Panc1 (cell line): ENCODE measurements around the gene HID1. TPM values are rescaled to one million over a fixed set of nuclear protein-coding genes. Genes with fewer than 3 reads are reported as not detected.

Experiments
- ATAC-seq: fragments of 200-7000 bp; cut with Tn5 transposase; 2 replicates; pipeline ENCODE4 v1.9.1; 2020; ENCODE audit warnings: mild to moderate bottlenecking, moderate library complexity
- BruUV-seq: library from RNA; stranded (reverse); fragments of 400-500 nt; replicated peaks from 2 replicates; lab custom pipeline; 2021; lab: Mats Ljungman, UMichigan
- CTCF ChIA-PET: fragments of 300-600 bp; sonication (Branson Sonifier 250); formaldehyde crosslinking; loops from one replicate; lab custom pipeline; 2022; ENCODE audit warnings: antibody characterized with exemption; lab: Charles Lee
- POLR2A ChIA-PET: fragments of 300-600 bp; sonication (Branson Sonifier 250); formaldehyde crosslinking; loops from one replicate; lab custom pipeline; 2022; ENCODE audit warnings: antibody characterized with exemption; lab: Charles Lee
- DNase-seq: peaks from one replicate; pipeline ENCODE4 v3.0.0-alpha.2; 2010; ENCODE audit warnings: low read depth, low spot score
- H3K27ac ChIP-seq: 2 replicates; pipeline ENCODE4 v1.5.1; 2011; ENCODE audit warnings: mild to moderate bottlenecking, low read length, inconsistent platforms
- H3K27me3 ChIP-seq: fragments of 200-500 bp; sonication (Bioruptor generic); 2 replicates; pipeline ENCODE4 v1.6.0; 2014; ENCODE audit warnings: low read length, inconsistent platforms; ENCODE audit not compliant: control insufficient read depth, insufficient read depth
- H3K36me3 ChIP-seq: fragments of 200-500 bp; sonication (Bioruptor generic); 2 replicates; pipeline ENCODE4 v1.5.1; 2014; ENCODE audit warnings: inconsistent platforms, mild to moderate bottlenecking, low read length, moderate library complexity; ENCODE audit not compliant: control insufficient read depth, insufficient read depth
- H3K4me1 ChIP-seq: 2 replicates; pipeline ENCODE4 v1.5.1; 2011; ENCODE audit warnings: inconsistent platforms, mild to moderate bottlenecking, low read length, moderate library complexity; ENCODE audit not compliant: control insufficient read depth, insufficient read depth
- H3K4me3 ChIP-seq, 2 experiments: 2 replicates each; pipeline ENCODE4 v1.5.1; 2011 to 2012; ENCODE audit warnings: low read depth in 2 of 2, low read length in 2 of 2, mild to moderate bottlenecking in 2 of 2, inconsistent platforms in 1 of 2, moderate library complexity in 1 of 2
- H3K9me3 ChIP-seq: fragments of 200-500 bp; sonication (Bioruptor generic); 2 replicates; pipeline ENCODE4 v1.5.1; 2014; ENCODE audit warnings: low read depth, mild to moderate bottlenecking, inconsistent platforms, low read length, moderate library complexity; ENCODE audit not compliant: control insufficient read depth, insufficient read depth
- CTCF ChIP-seq: fragments of 450-650 bp; IDR thresholded peaks from 2 replicates; pipeline ENCODE4 v1.5.1; 2017; ENCODE audit warnings: mild to moderate bottlenecking
- POLR2AphosphoS5 ChIP-seq: IDR thresholded peaks from 2 replicates; pipeline ENCODE4 v1.6.1; 2012; ENCODE audit warnings: mild to moderate bottlenecking, low read depth, low read length, moderate library complexity
- REST ChIP-seq, 2 experiments: IDR thresholded peaks; 2 replicates each; pipeline ENCODE4 v1.6.1; 2011 to 2012; ENCODE audit warnings: low read depth in 2 of 2, control low read depth in 1 of 2, low read length in 1 of 2, mild to moderate bottlenecking in 1 of 2, moderate library complexity in 1 of 2; ENCODE audit not compliant: insufficient read depth in 1 of 2
- SIN3A ChIP-seq: IDR thresholded peaks from 2 replicates; pipeline ENCODE4 v1.6.1; 2012; ENCODE audit warnings: low read depth, mild to moderate bottlenecking, low read length, moderate library complexity, borderline replicate concordance; ENCODE audit not compliant: insufficient read depth
- TCF7L2 ChIP-seq: IDR thresholded peaks from 2 replicates; pipeline ENCODE4 v1.6.1; 2011; ENCODE audit warnings: mild to moderate bottlenecking, low read depth, low read length, inconsistent platforms
- in situ Hi-C: cut with HindIII; loops from 2 replicates; pipeline ENCODE4 v1.10.0; 2016; ENCODE audit warnings: low sequenced_read_pairs, low pct_unique_long_range_greater_than_20kb
- intact Hi-C: fragments of 100-400 bp; cut with micrococcal nuclease; formaldehyde crosslinking; loops from one replicate; pipeline ENCODE4 v1.10.0; 2022; ENCODE audit not compliant: unreplicated experiment
- total RNA-seq: library from RNA; stranded (reverse); gene quantifications from one replicate; pipeline ENCODE4 v1.2.1, GENCODE V29; 2021; ENCODE audit not compliant: unreplicated experiment

Gene HID1
- total RNA-seq, 1 experiment from 2014 or later, result 10.9 TPM

GRCh38 chr17:74979408-74980146, 7.0 kb upstream of the HID1 start:
- Histone ChIP-seq H3K9me3 (no peaks in the 10 kb centered on the region), H3K4me1 (peaks cover 13% of the 10 kb centered on the region), H3K4me3 (no peak overlapping the region), H3K27me3 (no peaks in the 10 kb centered on the region), H3K36me3 (no peaks in the 10 kb centered on the region), H3K27ac (no peak overlapping the region)
- CTCF ChIA-PET, result interaction anchor here (2.1 kb wide), 1 partner anchor 19 kb away, joined by 16 read pairs; no protein-coding TSS in a partner anchor
- POLR2A ChIA-PET, result no interaction called here
- no peak for TF ChIP-seq TCF7L2
- TF ChIP-seq CTCF, result no peak
- TF ChIP-seq POLR2AphosphoS5, result no peak
- TF ChIP-seq REST (IDR thresholded peaks at IDR 0.05; ENCODE audit: insufficient read depth in 1 of 2, low read depth in 2 of 2, low read length in 1 of 2), result no peak
- TF ChIP-seq SIN3A, result no peak
- intact Hi-C loops, result loop anchor here (10.0 kb wide), 1 partner anchor 125 kb away; the partner anchor contains the start of gene ARMC7
- no TSS peak for BruUV-seq
- in situ Hi-C loops, result no loop called here
- ATAC-seq (no peak), DNase-seq (no peak)

- H3K4me3 ChIP-seq, result no peak overlapping the region
- H3K4me1 ChIP-seq, result peaks cover 11% of the 10 kb centered on the region
- ATAC-seq, result no peak
- POLR2A ChIA-PET, result no interaction called here
- no peaks in the 10 kb centered on the region for H3K27me3 ChIP-seq
- in situ Hi-C loops, result no loop called here
- CTCF ChIA-PET, result interaction anchor here (2.1 kb wide), 1 partner anchor 17 kb away, joined by 16 read pairs; no protein-coding TSS in a partner anchor
- intact Hi-C loops, result loop anchor here (10.0 kb wide), 1 partner anchor 127 kb away; the partner anchor contains the start of gene ARMC7
- no peak overlapping the region for H3K27ac ChIP-seq
- H3K9me3 ChIP-seq, result no peaks in the 10 kb centered on the region
- BruUV-seq, result no TSS peak
- no peak for TF ChIP-seq CTCF
- no peak for TF ChIP-seq SIN3A
- TF ChIP-seq TCF7L2, result no peak
- TF ChIP-seq REST (IDR thresholded peaks at IDR 0.05; ENCODE audit: insufficient read depth in 1 of 2, low read depth in 2 of 2, low read length in 1 of 2), result no peak
- no peak for TF ChIP-seq POLR2AphosphoS5
- no peaks in the 10 kb centered on the region for H3K36me3 ChIP-seq
- DNase-seq, result no peak
Measured at GRCh38 chr17:74978240-74978639, 5.7 kb upstream of the HID1 start.
